ENCODE results near the gene SV2B. TPM values are rescaled to one million over a fixed set of nuclear protein-coding genes. Genes with fewer than 3 reads are reported as not detected.

The SV2B gene
- total RNA-seq, 1 donor from 2014 or later, result 0.87 TPM

- no peak for TF ChIP-seq CTCF (IDR thresholded peaks at IDR 0.05)
- Histone ChIP-seq H3K9me3 (no peaks in the 10 kb centered on the region), H3K4me1 (no peaks in the 10 kb centered on the region), H3K36me3 (no peaks in the 10 kb centered on the region), H3K27me3 (peaks cover 5% of the 10 kb centered on the region), H3K27ac (no peak overlapping the region), H3K4me3 (no peak overlapping the region)
- ATAC-seq (peak; percentile 49), DNase-seq (no peak)
- intact Hi-C loops (cut with DNase I), result no loop called here
Observed at GRCh38 chr15:91263632-91264531, 163.8 kb downstream of the SV2B start.

- DNase-seq, result no peak
Observed at GRCh38 chr15:91264651-91265351, 164.7 kb downstream of the SV2B start.

GRCh38 chr15:91265416-91265940 lies 165.4 kb downstream of the SV2B start:
- H3K27me3 ChIP-seq, result no peaks in the 10 kb centered on the region
- no peak for TF ChIP-seq CTCF (IDR thresholded peaks at IDR 0.05)
- no peaks in the 10 kb centered on the region for H3K4me1 ChIP-seq
- H3K27ac ChIP-seq, result no peak overlapping the region
- ATAC-seq (no peak), DNase-seq (no peak)
- intact Hi-C loops (cut with DNase I), result loop anchor here (5.0 kb wide), 1 partner anchor 208 kb away; no protein-coding TSS in a partner anchor
- no peaks in the 10 kb centered on the region for H3K36me3 ChIP-seq
- H3K4me3 ChIP-seq, result no peak overlapping the region
- no peaks in the 10 kb centered on the region for H3K9me3 ChIP-seq

More at GRCh38 chr15:91264651-91265351, 164.7 kb downstream of the SV2B start:
- intact Hi-C loops (cut with DNase I), result loop anchor here (5.0 kb wide), 1 partner anchor 208 kb away; no protein-coding TSS in a partner anchor
- peak; percentile 79 for ATAC-seq
- Histone ChIP-seq H3K9me3 (no peaks in the 10 kb centered on the region), H3K4me1 (no peaks in the 10 kb centered on the region), H3K36me3 (no peaks in the 10 kb centered on the region), H3K27me3 (no peaks in the 10 kb centered on the region), H3K4me3 (no peak overlapping the region), H3K27ac (no peak overlapping the region)
- no peak for TF ChIP-seq CTCF (IDR thresholded peaks at IDR 0.05)

GRCh38 chr15:91268510-91268909 lies 168.5 kb downstream of the SV2B start:
- Histone ChIP-seq H3K27ac (no peak overlapping the region), H3K4me3 (no peak overlapping the region), H3K9me3 (no peaks in the 10 kb centered on the region), H3K4me1 (no peaks in the 10 kb centered on the region), H3K27me3 (no peaks in the 10 kb centered on the region), H3K36me3 (no peaks in the 10 kb centered on the region)
- ATAC-seq, result no peak
- no peak for DNase-seq
- peak; percentile 13 for TF ChIP-seq CTCF (IDR thresholded peaks at IDR 0.05)
- intact Hi-C loops (cut with DNase I), result loop anchor here (5.0 kb wide), 1 partner anchor 211 kb away; no protein-coding TSS in a partner anchor

GRCh38 chr15:91270747-91271146 lies 170.7 kb downstream of the SV2B start:
- intact Hi-C loops (cut with DNase I), result no loop called here
- ATAC-seq (no peak), DNase-seq (no peak)
- H3K9me3 ChIP-seq, result no peaks in the 10 kb centered on the region
- H3K4me3 ChIP-seq, result no peak overlapping the region
- H3K36me3 ChIP-seq, result no peaks in the 10 kb centered on the region
- H3K27ac ChIP-seq, result no peak overlapping the region
- H3K4me1 ChIP-seq, result no peaks in the 10 kb centered on the region
- no peak for TF ChIP-seq CTCF (IDR thresholded peaks at IDR 0.05)
- H3K27me3 ChIP-seq, result no peaks in the 10 kb centered on the region

Measured in upper lobe of right lung (tissue), 1 donor.